ENCODE measurements around the gene BOLA2B. TPM values are rescaled to one million over a fixed set of nuclear protein-coding genes. Genes with fewer than 3 reads are reported as not detected.
A peak's percentile ranks its signal among the peaks of the same experiment; 100 is the strongest.

BOLA2B gene
- total RNA-seq, 1 donor from 2014 or later, result 82.9 TPM

GRCh38 chr16:30187971-30188561 is 5.4 kb downstream of the BOLA2B start:
- no peak overlapping the region for H3K4me3 Mint-ChIP-seq
- H3K36me3 Mint-ChIP-seq, result no peaks in the 10 kb centered on the region
- no peaks in the 10 kb centered on the region for H3K27me3 Mint-ChIP-seq
- no peak for TF ChIP-seq CTCF (conservative IDR thresholded peaks at IDR 0.05)
- H3K27ac Mint-ChIP-seq, result no peak overlapping the region
- H3K4me1 Mint-ChIP-seq (ENCODE audit: unreplicated experiment), result peaks cover 5% of the 10 kb centered on the region
- no peak for DNase-seq (ENCODE audit: extremely low spot score, unreplicated experiment)
- no peaks in the 10 kb centered on the region for H3K9me3 Mint-ChIP-seq

- Mint-ChIP-seq H3K27ac (no peak overlapping the region), H3K9me3 (no peaks in the 10 kb centered on the region), H3K36me3 (no peaks in the 10 kb centered on the region), H3K27me3 (no peaks in the 10 kb centered on the region), H3K4me3 (no peak overlapping the region), H3K4me1 (ENCODE audit: unreplicated experiment) (peaks cover 5% of the 10 kb centered on the region)
- DNase-seq (ENCODE audit: extremely low spot score, unreplicated experiment), result no peak
- TF ChIP-seq CTCF (conservative IDR thresholded peaks at IDR 0.05), result no peak
Measured at GRCh38 chr16:30187556-30187865, 6.0 kb downstream of the BOLA2B start.

GRCh38 chr16:30186782-30187555 is 6.5 kb downstream of the BOLA2B start:
- peak; percentile 78 for DNase-seq (ENCODE audit: extremely low spot score, unreplicated experiment)
- Mint-ChIP-seq H3K9me3 (no peaks in the 10 kb centered on the region), H3K36me3 (no peaks in the 10 kb centered on the region), H3K4me1 (ENCODE audit: unreplicated experiment) (peaks cover 5% of the 10 kb centered on the region), H3K27me3 (no peaks in the 10 kb centered on the region), H3K4me3 (no peak overlapping the region), H3K27ac (no peak overlapping the region)
- peak; percentile 65 for TF ChIP-seq CTCF (conservative IDR thresholded peaks at IDR 0.05)

GRCh38 chr16:30186444-30186781 is 7.1 kb downstream of the BOLA2B start:
- peaks cover 5% of the 10 kb centered on the region for H3K4me1 Mint-ChIP-seq (ENCODE audit: unreplicated experiment)
- no peak for TF ChIP-seq CTCF (conservative IDR thresholded peaks at IDR 0.05)
- no peaks in the 10 kb centered on the region for H3K27me3 Mint-ChIP-seq
- no peak overlapping the region for H3K27ac Mint-ChIP-seq
- H3K9me3 Mint-ChIP-seq, result no peaks in the 10 kb centered on the region
- H3K36me3 Mint-ChIP-seq, result no peaks in the 10 kb centered on the region
- H3K4me3 Mint-ChIP-seq, result no peak overlapping the region
- DNase-seq (ENCODE audit: extremely low spot score, unreplicated experiment), result no peak

- Mint-ChIP-seq H3K4me1 (ENCODE audit: unreplicated experiment) (peaks cover 5% of the 10 kb centered on the region), H3K4me3 (no peak overlapping the region), H3K27ac (no peak overlapping the region), H3K27me3 (no peaks in the 10 kb centered on the region), H3K36me3 (no peaks in the 10 kb centered on the region), H3K9me3 (no peaks in the 10 kb centered on the region)
- no peak for DNase-seq (ENCODE audit: extremely low spot score, unreplicated experiment)
- TF ChIP-seq CTCF (conservative IDR thresholded peaks at IDR 0.05), result no peak
Measured at GRCh38 chr16:30185683-30186421, 7.6 kb downstream of the BOLA2B start.

Data from type B pancreatic cell (in vitro differentiated cells).